RWPE1 (cell line): ENCODE measurements around the gene KRTDAP.

Source experiments
- CTCF ChIA-PET: fragments of 350-600 bp; sonication (Branson Sonifier 250); formaldehyde crosslinking; extraction: SDS; loops from one replicate; lab custom pipeline; 2021; lab: Yijun Ruan, JAX
- POLR2A ChIA-PET: fragments of 400-600 bp; formaldehyde crosslinking; extraction: SDS; loops from one replicate; lab custom pipeline; 2020; ENCODE audit warnings: antibody characterized with exemption; ENCODE audit not compliant: low non-redundant PET; lab: Yijun Ruan, JAX
- DNase-seq: peaks from one replicate; pipeline ENCODE4 v3.0.0; 2012; ENCODE audit warnings: low spot score
- H3K27ac ChIP-seq: fragments of 450-650 bp; 2 replicates; pipeline ENCODE4 v1.5.1; 2017
- CTCF ChIP-seq: fragments of 450-650 bp; conservative IDR thresholded peaks from 2 replicates; pipeline ENCODE4 v1.5.1; 2017; ENCODE audit warnings: low read depth, mild to moderate bottlenecking

Gene KRTDAP

DNA sequence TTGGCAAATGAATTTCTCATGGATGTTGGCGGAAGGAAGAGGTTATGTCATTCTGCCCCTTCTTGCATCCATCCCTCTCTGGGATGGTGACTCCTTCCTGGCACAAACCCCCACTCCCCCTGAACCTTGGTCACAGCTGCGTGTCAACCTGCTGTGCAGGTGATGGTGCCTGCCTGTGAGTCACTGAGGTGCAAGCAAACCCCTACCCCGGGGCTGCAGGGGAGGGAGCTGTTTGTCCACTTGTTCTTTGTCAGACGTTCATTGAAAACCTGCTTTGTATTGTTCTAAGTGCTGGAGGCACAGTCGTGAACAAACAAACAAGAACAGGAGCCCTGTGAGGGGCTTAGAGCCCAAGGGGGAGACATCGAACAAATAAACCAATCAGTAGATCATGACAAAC is 41.0 kb upstream of the KRTDAP start:
- ChIA-PET CTCF (interaction anchor here (0.6 to 0.7 kb wide), 2 partner anchors 32 to 178 kb away, joined by 3 to 4 read pairs; partner anchors contain the start of gene ATP4A), POLR2A (interaction anchor here (0.6 kb wide), 1 partner anchor 25 kb away, joined by 3 read pairs; no protein-coding TSS in a partner anchor)
- TF ChIP-seq CTCF = no peak
- no peak overlapping the region for H3K27ac ChIP-seq
- no peak for DNase-seq

- POLR2A ChIA-PET = no interaction called here
- H3K27ac ChIP-seq = no peak overlapping the region
- DNase-seq = no peak
- CTCF ChIA-PET = interaction anchor here (1.5 kb wide), 1 partner anchor 19 kb away, joined by 4 read pairs; no protein-coding TSS in a partner anchor
- TF ChIP-seq CTCF = no peak
Measured at GRCh38 chr19:35529241-35530218, 39.3 kb upstream of the KRTDAP start.

DNA sequence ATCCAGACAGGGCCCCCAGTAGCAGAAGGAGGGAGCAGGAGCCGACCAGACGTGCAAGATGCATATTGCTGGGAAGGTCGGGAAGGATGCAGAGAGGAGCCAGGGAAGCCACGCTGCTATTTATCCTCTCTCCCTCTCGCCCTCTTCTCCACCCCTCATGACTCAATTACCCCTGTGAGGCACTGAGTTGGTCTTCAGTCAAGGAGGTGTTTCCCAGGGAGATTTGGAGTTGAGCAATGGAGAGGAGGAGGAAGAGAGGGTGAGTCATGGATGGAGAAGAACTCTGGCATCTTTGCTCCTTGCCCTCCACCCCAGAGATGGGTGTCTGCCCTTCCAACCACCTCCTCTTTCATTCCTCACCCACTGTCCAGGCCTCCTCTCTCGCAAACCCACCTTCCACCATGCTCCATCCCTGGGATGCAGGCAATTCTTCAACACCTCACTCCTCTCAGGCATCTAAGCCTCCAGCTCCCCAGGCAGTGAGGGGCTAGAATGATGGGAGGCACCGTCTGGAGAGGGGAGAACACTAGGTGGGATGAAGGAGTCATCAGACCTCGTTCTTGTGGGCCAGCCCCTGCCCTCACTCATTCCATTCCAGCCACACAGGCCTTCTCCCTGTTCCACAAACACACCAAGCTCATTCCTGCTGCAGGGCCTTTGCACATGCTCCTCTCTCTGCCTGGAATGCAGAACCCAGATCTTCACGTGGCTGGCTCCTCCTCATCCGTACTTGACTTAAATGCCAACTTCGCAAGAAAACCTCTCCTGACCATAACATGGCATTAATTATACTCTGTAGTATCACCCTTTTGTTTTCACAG is 38.2 kb upstream of the KRTDAP start, which contains the start of gene SBSN:
Gene SBSN, minus strand, starts transcription at position 94 of the 821 bp plus-strand sequence. Its CDS starts 30 bp downstream, at position 64.
- POLR2A ChIA-PET = no interaction called here
- CTCF ChIA-PET = interaction anchor here (1.5 kb wide), 1 partner anchor 18 kb away, joined by 4 read pairs; no protein-coding TSS in a partner anchor
- DNase-seq = peak; percentile 52

GRCh38 chr19:35525873-35526272 is 35.6 kb upstream of the KRTDAP start:
- TF ChIP-seq CTCF = no peak
- no peak overlapping the region for H3K27ac ChIP-seq
- no peak for DNase-seq
- POLR2A ChIA-PET = no interaction called here
- CTCF ChIA-PET = interaction anchor here (0.5 to 1.0 kb wide), 2 partner anchors 15 to 98 kb away, joined by 4 to 11 read pairs; no protein-coding TSS in a partner anchor

More for the DNA sequence above, 38.2 kb upstream of the KRTDAP start, which contains the start of gene SBSN:
- no peak for TF ChIP-seq CTCF
- no peak within 1 kb of the TSS for H3K27ac ChIP-seq

DNA sequence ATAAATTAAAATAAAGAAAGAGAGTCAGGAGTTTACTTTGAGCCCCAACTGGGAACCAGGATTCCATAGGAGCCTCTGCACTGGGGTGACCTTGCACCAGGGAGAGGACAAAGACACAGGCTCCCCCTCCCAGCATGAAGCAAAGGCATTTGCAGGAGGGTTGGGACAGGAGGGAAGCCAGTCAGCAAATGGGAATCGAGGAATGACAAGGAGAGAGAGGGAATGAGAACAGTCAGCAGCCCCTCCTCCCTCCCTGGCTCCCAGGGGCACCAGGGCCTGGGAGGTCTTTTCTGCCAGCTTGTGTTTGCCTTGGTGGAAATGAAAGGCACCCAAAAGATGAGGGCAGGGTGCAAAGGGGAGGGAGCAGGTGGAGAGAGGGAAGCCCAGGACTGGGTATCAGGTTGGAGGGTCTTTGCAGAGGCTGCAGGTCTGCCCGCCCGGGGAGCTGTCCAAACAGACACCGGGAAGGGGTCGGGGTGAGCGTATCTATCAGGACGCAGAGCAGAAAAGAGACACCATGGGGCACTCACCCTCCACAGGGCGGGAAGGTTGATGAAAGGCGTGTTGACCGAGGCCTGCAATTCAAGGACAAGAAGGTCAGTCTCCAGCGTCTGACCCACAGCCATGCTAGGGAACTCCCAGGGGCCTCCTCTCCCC is 34.0 kb upstream of the KRTDAP start:
- ChIA-PET POLR2A (no interaction called here), CTCF (interaction anchor here (0.6 kb wide), 1 partner anchor 14 kb away, joined by 3 read pairs; no protein-coding TSS in a partner anchor)
- no peak for DNase-seq
- TF ChIP-seq CTCF = no peak
- H3K27ac ChIP-seq = no peak overlapping the region
